ENCODE measurements around the gene PER2.

DNA sequence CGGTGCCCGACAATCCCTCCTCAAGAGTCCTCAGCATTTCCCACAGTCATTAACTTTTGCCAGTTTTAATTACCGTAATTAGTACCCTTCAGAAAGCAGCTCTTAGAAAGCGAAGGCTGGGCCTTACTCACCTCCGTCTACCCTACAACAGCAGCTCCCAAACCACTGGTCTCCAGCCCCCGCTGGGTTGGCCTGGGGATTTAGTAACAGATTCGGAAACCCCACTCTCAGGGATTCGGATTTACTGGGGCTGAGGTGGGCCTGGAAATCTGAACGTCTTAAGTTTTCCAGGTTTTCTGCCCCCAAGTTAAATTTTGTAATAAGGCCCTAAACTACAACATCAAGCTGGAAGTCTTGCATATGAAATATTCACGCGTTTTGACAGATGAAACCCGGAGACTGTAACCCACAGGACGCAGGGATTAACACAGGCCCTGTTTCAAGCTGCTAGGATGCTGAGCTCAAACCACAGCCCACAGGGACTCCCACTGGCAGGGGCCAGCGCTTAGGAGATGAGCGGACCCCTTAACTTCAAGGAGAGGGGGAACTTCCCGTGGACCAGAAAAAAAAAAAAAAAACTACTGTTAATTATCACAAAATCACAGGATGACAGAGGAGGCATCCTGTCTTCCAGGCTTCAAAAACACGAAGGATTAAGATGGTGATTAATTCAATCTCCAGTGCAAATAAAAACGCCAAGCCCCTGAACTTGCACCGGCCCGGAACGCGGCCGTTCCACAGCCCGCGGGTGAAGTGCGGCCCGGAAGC lies 85.9 kb downstream of the PER2 start:
- TF ChIP-seq CTCF (IDR thresholded peaks at IDR 0.05 in 8 of 11, conservative IDR thresholded peaks at IDR 0.05 in 3 of 11) (no peak), POLR2AphosphoS5 (IDR thresholded peaks at IDR 0.05) (no peak)
